Osteocyte (in vitro differentiated cells): ENCODE data around the gene CD53. TPM values are rescaled to one million over a fixed set of nuclear protein-coding genes. Genes with fewer than 3 reads are reported as not detected.

ENCODE experiments used
- DNase-seq: peaks from one replicate; pipeline ENCODE4 v3.0.0; 2021; ENCODE audit warnings: mixed read lengths; ENCODE audit not compliant: unreplicated experiment; ENCODE audit errors: extremely low spot score
- H3K27ac Mint-ChIP-seq: one replicate; pipeline ENCODE4 v1.8.0; 2021; ENCODE audit warnings: mild to moderate bottlenecking, mixed read lengths; ENCODE audit not compliant: unreplicated experiment
- H3K27me3 Mint-ChIP-seq: one replicate; pipeline ENCODE4 v1.8.0; 2021; ENCODE audit warnings: mixed read lengths; ENCODE audit not compliant: unreplicated experiment
- H3K36me3 Mint-ChIP-seq: one replicate; pipeline ENCODE4 v1.8.0; 2021; ENCODE audit warnings: mixed read lengths; ENCODE audit not compliant: unreplicated experiment
- H3K4me1 Mint-ChIP-seq: one replicate; pipeline ENCODE4 v1.8.0; 2021; ENCODE audit warnings: mixed read lengths; ENCODE audit not compliant: unreplicated experiment
- H3K4me3 Mint-ChIP-seq: one replicate; pipeline ENCODE4 v1.8.0; 2021; ENCODE audit warnings: mild to moderate bottlenecking, moderate library complexity, mixed read lengths; ENCODE audit not compliant: unreplicated experiment
- H3K9me3 Mint-ChIP-seq: one replicate; pipeline ENCODE4 v1.8.0; 2021; ENCODE audit warnings: mixed read lengths; ENCODE audit not compliant: unreplicated experiment
- total RNA-seq: library from RNA; stranded (reverse); gene quantifications from 2 replicates; pipeline ENCODE4 v1.2.1, GENCODE V29; 2021
- TF ChIP-seq, protein P1 (sequence below): fragments of 200-600 bp; sonication (generic); IDR thresholded peaks from 2 replicates; pipeline ENCODE4 v1.5.0; 2021; ENCODE audit warnings: antibody characterized with exemption, mild to moderate bottlenecking, moderate library complexity

CD53 gene
- total RNA-seq, 1 donor from 2014 or later: not detected

DNA sequence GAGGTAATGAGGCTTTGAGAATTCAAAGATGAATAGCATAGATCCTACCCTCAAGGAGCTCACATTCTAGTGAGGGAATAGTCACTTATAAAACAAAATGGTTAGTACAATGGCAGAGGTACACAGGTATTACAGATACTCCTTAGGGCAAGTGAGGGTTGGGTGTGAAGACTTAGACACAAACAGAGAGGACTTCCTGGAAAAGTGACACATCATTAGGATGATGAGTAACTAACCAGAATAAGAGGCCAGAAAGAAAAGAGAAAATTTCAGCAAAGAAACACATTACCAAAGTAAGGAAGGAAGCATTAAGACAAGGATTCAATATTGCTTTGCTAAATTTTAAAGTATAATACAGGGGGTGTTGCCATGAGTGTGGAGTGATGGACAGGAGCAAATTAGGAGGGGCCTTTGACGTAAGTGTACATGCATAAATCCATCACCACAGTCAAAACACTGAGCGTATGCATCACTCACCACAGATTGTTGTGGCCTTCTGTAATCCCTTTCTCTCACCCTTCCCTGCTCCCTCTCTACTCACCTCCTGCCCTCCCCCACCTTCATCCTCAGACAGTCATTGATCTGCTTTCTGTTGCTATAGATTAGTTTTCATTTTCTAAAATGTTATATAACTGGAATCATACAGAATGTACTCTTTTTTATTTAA lies 7.9 kb downstream of the CD53 start:
- no peaks in the 10 kb centered on the region for H3K36me3 Mint-ChIP-seq
- TF ChIP-seq, protein P1, sequence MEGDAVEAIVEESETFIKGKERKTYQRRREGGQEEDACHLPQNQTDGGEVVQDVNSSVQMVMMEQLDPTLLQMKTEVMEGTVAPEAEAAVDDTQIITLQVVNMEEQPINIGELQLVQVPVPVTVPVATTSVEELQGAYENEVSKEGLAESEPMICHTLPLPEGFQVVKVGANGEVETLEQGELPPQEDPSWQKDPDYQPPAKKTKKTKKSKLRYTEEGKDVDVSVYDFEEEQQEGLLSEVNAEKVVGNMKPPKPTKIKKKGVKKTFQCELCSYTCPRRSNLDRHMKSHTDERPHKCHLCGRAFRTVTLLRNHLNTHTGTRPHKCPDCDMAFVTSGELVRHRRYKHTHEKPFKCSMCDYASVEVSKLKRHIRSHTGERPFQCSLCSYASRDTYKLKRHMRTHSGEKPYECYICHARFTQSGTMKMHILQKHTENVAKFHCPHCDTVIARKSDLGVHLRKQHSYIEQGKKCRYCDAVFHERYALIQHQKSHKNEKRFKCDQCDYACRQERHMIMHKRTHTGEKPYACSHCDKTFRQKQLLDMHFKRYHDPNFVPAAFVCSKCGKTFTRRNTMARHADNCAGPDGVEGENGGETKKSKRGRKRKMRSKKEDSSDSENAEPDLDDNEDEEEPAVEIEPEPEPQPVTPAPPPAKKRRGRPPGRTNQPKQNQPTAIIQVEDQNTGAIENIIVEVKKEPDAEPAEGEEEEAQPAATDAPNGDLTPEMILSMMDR: no peak
- H3K4me1 Mint-ChIP-seq: no peaks in the 10 kb centered on the region
- no peak for DNase-seq
- H3K27me3 Mint-ChIP-seq: peaks cover 5% of the 10 kb centered on the region
- no peak overlapping the region for H3K4me3 Mint-ChIP-seq
- H3K9me3 Mint-ChIP-seq: no peaks in the 10 kb centered on the region
- no peak overlapping the region for H3K27ac Mint-ChIP-seq

GRCh38 chr1:110888049-110888448 lies 15.1 kb downstream of the CD53 start:
- DNase-seq: no peak
- TF ChIP-seq, protein P1: no peak
- Mint-ChIP-seq H3K4me1 (no peaks in the 10 kb centered on the region), H3K27me3 (no peaks in the 10 kb centered on the region), H3K27ac (no peak overlapping the region), H3K36me3 (no peaks in the 10 kb centered on the region), H3K9me3 (no peaks in the 10 kb centered on the region), H3K4me3 (no peak overlapping the region)

- TF ChIP-seq, protein P1: no peak
- Mint-ChIP-seq H3K36me3 (no peaks in the 10 kb centered on the region), H3K9me3 (no peaks in the 10 kb centered on the region), H3K4me3 (no peak overlapping the region), H3K27ac (no peak overlapping the region), H3K4me1 (no peaks in the 10 kb centered on the region), H3K27me3 (no peaks in the 10 kb centered on the region)
- no peak for DNase-seq
Measured at GRCh38 chr1:110888641-110889040, 15.7 kb downstream of the CD53 start.

- no peak for DNase-seq
- Mint-ChIP-seq H3K4me1 (no peaks in the 10 kb centered on the region), H3K4me3 (no peak overlapping the region), H3K27me3 (no peaks in the 10 kb centered on the region), H3K36me3 (no peaks in the 10 kb centered on the region), H3K27ac (no peak overlapping the region), H3K9me3 (no peaks in the 10 kb centered on the region)
- TF ChIP-seq, protein P1: no peak
Measured at GRCh38 chr1:110890474-110891196, 17.7 kb downstream of the CD53 start.

DNA sequence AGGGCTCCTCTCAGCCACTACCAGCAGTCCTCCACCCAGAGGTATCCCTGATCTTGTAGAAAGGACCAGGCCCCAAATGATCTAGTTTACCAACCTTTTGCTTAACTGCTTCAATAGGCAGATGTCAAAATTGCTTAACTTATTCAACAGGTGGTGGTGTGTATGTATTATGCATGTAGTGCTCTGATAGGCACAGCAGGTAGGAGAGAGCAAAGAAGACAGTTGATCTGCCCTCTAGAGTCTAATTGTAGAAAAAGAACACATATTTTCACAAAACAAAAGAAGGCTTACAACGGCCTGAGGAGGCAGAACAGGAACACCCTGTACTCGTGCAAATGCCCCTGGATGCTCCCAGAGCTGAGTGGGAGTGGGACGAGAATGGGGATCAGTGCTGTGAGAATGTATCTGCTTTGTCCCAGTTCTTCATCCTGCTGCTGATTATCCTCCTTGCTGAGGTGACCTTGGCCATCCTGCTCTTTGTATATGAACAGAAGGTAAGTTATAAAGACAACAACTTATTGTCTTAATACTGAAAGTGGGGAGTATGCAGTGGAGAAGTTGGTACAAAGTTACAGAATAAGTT lies 21.1 kb downstream of the CD53 start:
- Mint-ChIP-seq H3K27me3 (no peaks in the 10 kb centered on the region), H3K4me3 (no peak overlapping the region), H3K27ac (no peak overlapping the region), H3K9me3 (no peaks in the 10 kb centered on the region), H3K4me1 (no peaks in the 10 kb centered on the region), H3K36me3 (no peaks in the 10 kb centered on the region)
- TF ChIP-seq, protein P1: no peak
- no peak for DNase-seq
